Activated naive CD4-positive, alpha-beta T cell treated with anti-CD3 and anti-CD28 coated beads, Interleukin-2, amount 50 U/mL, for 16 hours (primary cell): ENCODE measurements around the gene TBX1.

ENCODE experiments used
- DNase-seq: peaks from one replicate; pipeline ENCODE4 v3.0.0-alpha.2; 2020

The TBX1 gene

GRCh38 chr22:19738664-19739447 lies 21.7 kb upstream of the TBX1 start:
- no peak for DNase-seq

GRCh38 chr22:19739448-19739895 lies 21.1 kb upstream of the TBX1 start:
- no peak for DNase-seq

- DNase-seq = no peak
Measured at GRCh38 chr22:19739911-19740449, 20.6 kb upstream of the TBX1 start.

GRCh38 chr22:19740586-19740985 lies 20.0 kb upstream of the TBX1 start:
- DNase-seq = no peak

GRCh38 chr22:19741053-19741452 lies 19.5 kb upstream of the TBX1 start:
- no peak for DNase-seq

- DNase-seq = no peak
Measured at GRCh38 chr22:19742160-19743066, 18.2 kb upstream of the TBX1 start.

GRCh38 chr22:19743081-19743480 lies 17.5 kb upstream of the TBX1 start:
- no peak for DNase-seq

GRCh38 chr22:19743651-19744050 lies 16.9 kb upstream of the TBX1 start:
- no peak for DNase-seq

- no peak for DNase-seq
Measured at GRCh38 chr22:19744350-19745006, 16.1 kb upstream of the TBX1 start.

GRCh38 chr22:19745155-19746101 lies 15.2 kb upstream of the TBX1 start:
- DNase-seq = no peak

- no peak for DNase-seq
Measured at GRCh38 chr22:19746726-19747125, 13.9 kb upstream of the TBX1 start.

- no peak for DNase-seq
Measured at GRCh38 chr22:19747551-19747950, 13.0 kb upstream of the TBX1 start.

GRCh38 chr22:19748139-19748538 lies 12.4 kb upstream of the TBX1 start:
- DNase-seq = no peak

GRCh38 chr22:19748991-19749664 lies 11.4 kb upstream of the TBX1 start:
- DNase-seq = no peak

- no peak for DNase-seq
Measured at GRCh38 chr22:19749876-19750275, 10.7 kb upstream of the TBX1 start.

GRCh38 chr22:19750507-19751490 lies 9.8 kb upstream of the TBX1 start:
- no peak for DNase-seq

GRCh38 chr22:19751497-19752245 lies 8.9 kb upstream of the TBX1 start:
- DNase-seq = no peak

- DNase-seq = no peak
Measured at GRCh38 chr22:19753090-19753842, 7.3 kb upstream of the TBX1 start.
